HG02840 (cell line): ENCODE data around the gene TENM3.

Source experiments
- ATAC-seq: cut with Tn5 transposase; IDR thresholded peaks from one replicate; pipeline ENCODE4 v1.9.1; 2021; ENCODE audit warnings: mild to moderate bottlenecking, moderate library complexity, moderate number of reproducible peaks; ENCODE audit not compliant: unreplicated experiment, low FRiP score

Gene TENM3

DNA sequence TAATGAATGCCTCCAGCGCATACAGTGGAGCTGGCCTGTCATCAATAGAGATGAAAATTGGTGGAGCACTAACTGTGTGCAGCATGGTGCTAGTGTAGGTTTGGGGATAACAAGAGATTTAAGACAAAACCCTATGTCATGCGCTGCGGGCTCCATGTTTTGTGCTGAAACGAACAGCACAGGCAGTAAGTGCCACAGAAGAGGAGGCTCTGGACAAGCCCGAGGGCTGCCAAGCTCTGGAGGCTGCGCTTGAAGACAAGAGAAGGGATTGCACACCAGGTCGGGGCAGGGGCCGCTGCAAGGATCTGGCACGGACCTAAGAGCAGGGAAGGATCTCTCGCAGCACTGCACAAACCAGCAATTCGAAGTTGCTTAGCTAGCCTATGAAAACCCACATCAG is 35.5 kb downstream of the TENM3 start:
- ATAC-seq = no peak

DNA sequence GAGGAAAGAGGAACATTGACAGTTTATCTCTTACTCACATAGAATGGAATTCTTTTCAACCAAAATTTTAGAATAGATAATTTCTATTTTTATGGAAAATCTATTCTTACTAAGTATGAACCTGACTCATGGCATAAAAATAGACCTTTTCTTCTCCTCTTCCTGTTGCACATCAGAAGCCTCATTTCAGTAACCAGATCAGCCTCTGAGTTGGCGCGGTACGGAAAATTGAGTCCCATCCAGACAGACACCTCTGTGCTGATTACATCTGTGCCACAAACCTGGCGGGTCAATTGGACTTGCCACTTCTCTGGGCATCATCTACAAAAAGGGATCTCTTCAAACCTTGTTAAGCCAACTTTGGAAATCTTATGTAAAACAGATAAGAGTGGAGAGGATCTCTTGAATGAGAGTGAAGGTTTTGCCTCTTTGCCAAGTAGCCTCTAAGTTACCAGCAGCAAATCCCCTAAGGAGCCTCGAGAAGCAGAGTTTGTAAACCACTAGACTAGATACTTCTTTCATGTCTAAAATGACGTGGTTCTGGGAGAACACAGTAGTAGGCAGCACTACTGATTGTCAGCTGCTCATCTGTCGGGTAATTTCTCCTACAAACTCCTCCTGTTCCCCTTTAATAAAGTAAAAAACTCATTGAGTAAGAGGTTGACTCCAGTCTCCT is 37.4 kb downstream of the TENM3 start:
- no peak for ATAC-seq

DNA sequence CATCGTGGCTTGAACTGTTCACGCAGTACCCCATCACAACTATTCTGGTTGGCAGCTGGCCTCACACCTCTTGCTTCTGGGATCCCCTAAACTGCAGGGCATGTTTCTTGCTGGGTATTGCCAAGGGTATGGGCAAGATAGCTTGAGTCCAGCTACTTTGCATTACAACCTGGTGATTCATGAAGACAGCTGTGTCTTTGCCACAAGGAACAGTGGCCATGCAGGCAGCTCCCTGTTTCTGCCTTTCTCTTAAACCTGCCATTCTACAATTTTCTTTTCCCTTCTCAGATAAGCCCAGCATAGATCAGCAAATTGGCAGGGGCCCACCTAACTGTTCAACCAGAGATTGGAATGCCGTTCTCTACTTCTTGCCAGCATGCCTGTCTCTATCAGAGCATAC is 42.8 kb downstream of the TENM3 start:
- no peak for ATAC-seq

DNA sequence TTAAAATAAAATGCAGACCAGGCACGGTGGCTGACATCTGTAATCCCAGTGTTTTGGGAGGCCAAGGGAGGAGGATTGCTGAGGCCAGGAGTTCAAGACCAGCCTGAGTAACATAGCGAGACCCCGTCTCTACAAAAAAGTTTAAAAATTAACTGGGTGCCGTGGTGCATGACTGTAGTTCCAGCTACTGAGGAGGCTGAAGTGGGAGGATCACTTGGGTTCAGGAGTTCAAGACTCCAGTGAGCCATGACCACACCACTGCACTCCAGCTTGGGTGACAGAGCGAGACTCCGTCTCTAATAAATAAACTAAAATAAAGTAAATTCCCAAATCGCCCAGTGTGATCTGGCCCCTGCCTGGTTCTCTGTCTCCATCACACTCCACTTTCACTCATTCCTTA is 43.7 kb downstream of the TENM3 start:
- ATAC-seq = no peak

DNA sequence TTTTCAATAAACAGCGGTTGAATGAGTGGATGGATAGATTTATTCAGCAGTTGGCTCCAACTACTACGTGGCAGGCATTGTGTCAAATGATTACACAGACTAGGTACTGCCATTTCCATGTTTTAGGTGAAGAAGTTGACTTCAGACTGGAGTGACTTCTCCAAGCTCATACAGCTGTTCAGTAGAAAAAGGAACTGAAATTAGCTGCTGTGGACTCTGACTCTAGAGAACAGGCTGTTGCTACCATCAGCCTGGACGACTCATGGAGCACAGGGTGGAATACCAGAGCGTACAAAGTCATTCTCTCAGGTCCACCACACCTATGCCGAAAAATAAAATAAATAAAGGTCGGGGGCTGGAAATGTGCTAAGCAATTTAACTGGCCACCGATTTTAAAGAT is 45.3 kb downstream of the TENM3 start:
- ATAC-seq = no peak

DNA sequence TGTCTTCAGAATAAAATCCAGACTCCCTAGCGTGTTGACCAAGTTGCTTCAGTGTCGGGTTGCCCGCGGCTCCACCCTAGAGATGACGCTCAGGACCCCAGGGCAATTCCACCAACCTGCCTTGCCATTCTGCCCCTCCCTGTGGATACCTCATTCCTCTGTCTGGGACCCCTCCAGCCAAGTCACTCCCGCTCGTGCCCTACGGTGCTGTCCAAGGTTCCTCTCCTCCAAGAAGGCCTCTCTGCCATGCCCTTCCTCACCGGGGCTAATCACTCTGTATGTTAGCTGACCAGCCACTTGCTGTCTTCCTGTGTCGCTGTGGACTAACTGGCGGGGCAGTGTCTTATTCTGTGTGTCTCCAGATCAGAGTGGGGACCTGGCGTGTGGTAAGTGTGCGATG is 46.6 kb downstream of the TENM3 start:
- ATAC-seq = no peak

DNA sequence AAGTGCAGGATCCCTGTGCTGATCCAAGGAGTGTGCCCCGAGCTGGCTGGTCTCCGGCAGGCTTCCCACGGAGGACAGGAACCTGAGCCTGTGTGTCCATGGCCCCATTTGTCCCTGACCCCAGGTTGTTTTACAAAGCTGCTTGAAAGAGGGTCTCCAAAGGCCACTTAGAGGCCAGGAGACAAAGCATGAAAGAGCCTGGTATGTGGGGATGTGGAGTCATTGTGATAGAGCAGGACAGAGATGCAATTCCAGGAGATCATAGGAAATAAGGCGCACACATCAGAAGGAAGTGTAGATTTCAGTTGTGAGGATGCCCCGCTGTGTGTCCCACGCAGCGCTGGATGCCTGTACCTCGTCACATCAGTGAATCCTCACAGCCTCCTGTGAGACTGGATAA is 48.0 kb downstream of the TENM3 start:
- ATAC-seq = no peak

DNA sequence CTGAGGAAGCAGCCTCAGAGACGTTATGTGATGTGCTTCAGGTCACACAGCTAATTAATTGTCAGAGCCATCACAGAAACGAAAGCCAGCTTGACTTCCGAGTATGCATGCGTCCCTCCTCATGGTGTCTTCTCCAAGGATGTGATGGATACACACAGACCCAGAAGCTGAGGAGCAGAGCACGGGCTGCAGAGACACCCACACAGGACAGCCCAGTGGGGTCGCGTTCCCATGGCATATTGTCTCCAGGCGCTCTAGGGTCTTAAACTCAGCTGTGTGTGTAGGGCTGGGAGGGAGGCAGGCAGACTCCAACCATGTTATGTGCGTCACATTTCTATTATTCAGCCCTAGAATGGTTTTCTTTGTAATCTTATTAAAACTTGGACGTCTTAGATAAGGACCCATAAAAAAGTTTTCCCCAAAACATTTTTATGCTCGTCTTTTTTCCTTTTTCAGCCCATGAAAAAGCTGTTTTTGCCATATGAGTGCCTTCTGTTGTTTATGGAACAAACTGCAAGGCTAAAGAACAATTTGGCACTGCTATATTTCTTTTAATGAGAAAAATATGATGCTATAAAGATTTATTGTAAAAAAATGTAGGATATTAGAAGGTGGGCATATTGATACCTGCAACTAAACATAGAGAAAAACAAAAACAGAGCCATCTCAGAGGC is 48.5 kb downstream of the TENM3 start:
- ATAC-seq = no peak

DNA sequence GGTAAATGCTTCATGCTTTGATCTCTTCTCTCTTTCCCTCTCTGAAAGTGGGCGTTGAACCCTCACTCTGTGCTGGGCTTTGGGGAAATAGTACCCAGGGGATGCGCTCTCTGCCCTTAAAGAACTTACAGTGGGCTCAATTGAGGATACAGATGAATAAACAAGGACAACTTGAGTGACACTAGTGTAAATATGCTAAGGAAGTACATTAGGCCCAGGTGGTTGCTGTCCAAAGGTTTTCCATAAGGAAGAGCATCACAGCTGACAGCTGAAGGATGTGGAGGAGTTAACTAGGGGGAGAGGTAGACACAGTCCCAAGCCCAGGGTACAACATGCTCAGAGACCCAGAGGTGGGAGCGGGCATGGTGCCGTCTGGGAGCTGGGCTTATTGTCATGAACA is 49.4 kb downstream of the TENM3 start:
- ATAC-seq = no peak

DNA sequence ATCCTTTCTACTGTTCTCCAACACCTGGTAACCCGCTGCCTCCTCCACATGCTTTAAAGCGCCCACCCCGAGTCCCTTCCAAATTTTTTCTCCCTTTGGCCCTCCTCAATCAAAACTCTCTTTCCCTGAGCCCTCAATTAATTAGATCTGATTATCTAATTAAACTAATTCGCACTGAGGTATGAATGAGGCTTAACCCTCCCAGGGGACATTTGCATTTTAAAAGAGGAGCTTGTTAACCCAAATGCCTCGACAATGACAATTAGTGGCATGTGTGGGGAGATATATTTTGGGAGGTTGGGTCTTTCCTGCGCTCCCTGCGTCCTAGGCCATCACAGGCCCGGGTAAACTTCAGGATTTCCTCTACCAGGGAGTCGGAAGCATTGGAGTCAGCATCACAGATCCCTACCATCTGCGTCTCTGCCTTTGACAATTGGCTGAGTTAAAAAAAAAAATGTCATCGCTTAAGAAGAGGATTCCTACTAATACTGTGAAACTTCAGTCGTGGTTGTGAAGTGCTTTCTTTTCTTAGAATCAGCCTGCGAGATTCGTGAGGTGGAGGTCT is 50.6 kb downstream of the TENM3 start:
- ATAC-seq = no peak

DNA sequence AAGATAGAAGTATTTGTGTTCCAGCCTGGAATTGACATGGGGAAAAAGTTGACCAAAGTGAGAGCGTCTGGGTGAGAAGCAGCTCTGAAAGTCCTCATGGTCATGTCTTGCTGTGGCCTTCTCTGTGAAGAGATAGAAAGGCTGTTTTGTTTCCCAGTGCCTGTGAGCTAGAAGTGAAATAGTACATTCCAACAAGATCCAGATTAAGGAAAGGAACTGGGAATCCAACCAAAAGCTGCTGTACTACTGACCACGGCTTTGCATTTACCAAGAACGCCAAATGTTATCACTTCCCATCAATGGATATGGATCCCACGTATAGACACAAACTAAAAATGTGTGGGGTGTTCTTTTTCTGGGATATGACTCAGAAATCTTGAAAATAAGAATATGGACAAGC is 51.2 kb downstream of the TENM3 start:
- ATAC-seq = no peak

DNA sequence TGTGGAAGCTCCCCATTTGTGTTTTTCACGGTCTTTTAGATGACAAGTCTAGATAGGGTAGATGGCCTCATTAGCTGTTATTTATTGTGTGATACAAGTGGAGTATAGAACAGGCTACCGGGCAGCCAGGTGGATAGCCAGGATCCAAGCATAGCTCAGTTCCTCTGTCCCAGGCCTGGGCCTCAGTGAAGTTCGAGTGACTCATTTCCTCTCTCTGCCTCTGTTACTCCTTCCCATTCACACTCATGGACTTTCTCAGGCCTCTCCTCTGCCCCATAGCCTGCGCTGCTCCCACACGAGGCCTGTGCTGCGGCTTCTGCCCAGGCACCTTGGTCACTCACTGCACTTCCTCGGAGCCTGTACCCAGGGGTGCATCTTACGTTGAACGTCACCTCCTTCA is 54.5 kb downstream of the TENM3 start:
- ATAC-seq = no peak

DNA sequence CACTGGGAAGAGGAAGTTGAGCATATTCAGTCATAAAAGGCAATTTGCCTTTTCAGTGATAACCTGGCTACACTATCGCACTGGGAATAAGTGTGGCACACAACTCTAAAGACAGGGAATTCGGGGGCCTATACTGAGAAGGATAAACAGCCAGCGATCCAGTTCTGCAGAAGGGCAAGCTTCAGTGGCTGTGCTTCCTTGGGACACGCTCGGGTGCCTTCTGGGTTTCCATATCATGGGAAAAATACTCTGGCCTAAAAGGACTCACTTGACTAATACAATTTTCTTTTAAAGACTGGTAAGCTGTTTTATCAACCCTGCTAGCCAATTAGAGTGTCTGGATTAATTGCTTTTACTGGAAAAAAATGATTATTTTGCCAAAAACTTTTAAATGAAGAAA is 58.5 kb downstream of the TENM3 start:
- no peak for ATAC-seq

DNA sequence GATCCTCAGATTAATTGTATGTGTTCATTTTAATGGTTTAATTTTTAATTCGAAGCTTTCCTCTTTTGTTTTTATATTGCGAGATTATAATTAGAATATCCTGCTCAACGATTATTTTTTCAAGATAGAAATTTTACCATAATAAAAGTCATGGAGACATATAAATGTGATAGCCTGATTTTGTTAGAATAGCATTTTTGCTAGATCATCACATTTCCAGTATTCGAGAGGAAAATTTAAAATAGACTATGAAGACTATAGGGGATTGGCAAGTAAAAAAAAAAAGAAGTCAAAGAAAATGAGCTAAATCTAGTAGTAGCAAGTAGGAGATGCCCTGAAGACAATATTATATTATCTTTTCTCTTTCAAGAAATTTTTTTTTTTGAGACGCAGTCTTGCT is 60.6 kb downstream of the TENM3 start:
- ATAC-seq = no peak

DNA sequence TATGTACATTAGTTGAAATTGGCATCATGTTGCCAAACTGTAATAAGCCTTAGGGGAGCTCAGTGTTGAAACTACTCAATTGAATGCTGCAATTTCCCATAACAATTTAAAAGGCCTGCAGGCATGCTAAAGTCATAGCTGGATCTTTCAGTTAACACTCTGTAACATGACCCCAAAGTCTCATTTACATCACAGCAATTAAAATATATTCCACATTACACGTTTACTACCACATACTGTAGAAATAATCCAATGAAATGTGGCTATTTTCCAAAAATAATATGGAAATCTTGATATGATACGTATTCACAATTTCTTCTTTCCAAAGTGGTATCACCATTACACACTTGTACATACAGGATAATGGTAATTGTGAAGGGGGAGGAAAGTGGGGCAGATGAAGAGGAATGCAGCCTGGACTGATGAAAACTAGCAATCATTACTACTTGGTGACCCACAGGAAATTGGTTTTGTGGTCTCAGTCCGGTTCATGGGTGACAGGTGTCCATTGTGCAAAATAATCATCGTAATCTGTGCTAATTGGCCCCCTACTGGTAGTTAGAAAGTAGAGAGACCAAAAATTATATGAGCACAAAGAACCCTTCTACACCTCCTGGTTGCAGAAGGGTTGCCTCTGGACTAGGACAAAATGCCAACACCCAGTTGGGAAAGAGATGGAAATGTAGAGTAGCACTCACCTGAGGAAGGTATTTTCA is 63.7 kb downstream of the TENM3 start:
- no peak for ATAC-seq

DNA sequence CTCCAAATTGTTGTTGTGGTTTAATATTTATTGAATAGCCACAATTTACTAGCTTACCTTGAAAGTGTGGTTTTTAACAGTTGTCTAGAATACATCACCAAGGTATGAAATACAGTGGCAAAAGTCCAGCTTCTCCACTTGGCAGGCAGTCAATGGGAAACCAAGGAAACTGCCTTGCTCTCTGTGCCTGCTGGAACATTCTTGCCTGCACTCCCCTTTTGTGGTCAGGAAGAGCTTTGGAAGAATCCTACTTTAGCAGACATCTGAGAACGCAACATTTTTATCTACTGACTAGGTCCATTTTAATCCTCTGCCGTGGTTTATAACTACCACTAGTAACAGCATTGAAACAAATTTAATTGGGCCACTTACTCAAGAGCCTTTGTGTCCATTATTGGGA is 64.5 kb downstream of the TENM3 start:
- no peak for ATAC-seq

DNA sequence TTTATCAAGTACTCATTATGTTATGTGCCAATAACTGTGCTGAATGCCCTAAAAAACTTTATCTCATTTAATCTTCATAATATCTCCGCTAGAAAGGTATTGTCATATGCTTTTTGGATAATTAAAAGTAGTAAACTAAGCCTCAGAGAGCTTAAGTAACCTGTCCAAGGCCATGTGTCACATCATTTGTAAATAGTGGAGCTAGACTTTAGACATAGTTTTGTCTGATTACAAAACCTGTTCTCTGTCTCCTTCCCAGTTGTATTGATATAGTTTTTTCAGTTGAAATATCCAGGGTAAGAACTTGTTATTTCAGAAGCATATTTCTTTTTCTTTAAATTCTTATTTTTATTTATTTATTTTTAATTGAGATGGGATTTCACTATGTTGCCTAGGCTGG is 66.7 kb downstream of the TENM3 start:
- ATAC-seq = no peak

DNA sequence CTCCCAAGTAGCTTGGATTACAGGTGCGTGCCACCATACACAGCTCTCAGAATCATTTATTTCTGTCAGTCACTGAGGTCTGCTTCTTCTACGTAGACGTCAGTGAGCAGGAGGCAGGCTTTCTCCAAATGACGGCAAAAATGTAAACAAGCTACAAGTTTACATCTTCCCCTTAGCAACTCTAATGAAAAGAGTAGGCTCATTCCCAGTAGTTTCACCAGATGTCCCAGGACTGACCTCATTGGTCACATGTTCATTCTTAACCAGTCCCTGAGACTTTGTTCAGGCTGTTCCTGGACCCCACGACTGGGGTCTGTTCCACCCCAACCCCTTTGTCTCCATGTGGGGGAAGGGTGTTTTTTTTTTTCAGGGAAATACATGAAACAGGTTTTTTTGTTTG is 67.1 kb downstream of the TENM3 start:
- ATAC-seq = no peak

DNA sequence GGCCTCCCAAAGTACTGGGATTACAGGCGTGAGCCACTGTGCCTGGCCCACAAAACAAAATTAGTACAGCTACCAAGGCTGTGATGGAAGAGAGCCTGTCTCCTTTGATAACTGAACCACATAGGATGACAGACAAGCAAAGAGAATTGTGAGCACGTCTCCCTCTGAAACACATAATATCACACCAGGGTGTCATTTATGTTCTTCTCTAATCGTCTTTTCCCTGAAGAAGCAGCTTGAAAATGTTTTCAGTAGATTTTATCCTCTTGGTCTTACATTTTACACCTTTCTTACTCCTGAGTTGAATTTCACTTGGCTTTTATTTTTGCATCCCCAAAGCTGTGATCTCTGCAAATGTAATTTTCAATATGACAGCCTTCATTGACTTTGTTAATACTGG is 67.8 kb downstream of the TENM3 start:
- no peak for ATAC-seq

DNA sequence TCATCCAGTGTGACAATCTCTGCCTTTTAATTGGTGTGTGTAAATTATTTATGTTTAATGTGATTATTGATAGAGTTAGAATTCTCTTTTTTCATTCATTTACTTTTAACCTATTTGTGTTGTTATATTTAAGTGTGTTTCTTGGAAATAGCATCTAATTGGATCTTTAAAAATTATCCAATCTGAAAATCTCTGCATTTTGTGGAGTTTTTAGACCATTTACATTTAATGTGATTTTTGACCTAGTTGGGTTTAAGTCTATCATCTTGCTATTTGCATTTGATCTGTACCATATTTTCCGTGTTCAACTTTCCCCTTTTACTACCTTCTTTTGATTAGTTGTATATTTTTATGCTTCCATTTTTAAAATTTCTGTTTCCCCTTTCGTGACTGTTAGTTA is 71.3 kb downstream of the TENM3 start:
- ATAC-seq = no peak

DNA sequence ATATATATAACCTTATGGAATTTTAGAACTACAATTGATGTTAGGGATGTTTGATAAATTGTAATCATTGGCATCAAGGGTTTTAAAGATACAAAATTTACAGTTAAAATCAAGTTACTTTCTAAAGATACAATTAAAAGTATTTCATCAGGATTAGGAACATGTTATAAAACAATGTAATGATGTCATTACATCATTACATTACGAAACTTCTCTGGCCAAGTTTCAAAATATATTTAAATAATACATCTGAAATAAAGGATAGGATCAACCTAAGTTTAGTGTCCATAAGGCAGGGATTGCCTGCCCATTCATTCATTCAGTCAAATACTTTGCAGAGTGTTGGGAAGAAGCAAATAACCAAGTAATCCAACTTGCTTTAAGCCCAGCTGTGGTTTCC is 75.1 kb downstream of the TENM3 start:
- ATAC-seq = no peak

DNA sequence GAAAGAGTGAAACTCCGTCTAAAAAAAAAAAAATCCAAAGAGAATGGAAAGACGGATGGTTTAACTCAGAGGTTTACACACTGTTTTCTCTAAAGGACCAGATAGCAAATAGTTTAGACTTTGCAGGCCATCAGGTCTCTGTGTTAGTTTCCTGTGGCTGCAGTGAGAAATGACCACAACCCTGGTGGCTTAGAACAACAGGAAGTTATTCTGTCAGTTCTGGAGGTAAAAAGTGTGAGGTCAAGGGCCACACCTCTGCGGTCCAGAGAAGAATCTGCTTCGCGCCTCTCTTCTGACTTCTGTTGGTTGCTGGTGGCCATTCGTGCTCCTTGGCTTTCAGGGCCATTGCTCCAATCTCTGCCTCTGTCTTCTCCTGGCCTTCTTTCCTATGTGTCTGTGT is 76.9 kb downstream of the TENM3 start:
- ATAC-seq = no peak
